Measurements from ENCODE around the gene AUTS2.

AUTS2 gene

GRCh38 chr7:70285187-70285586, 686.9 kb downstream of the AUTS2 start:
- FAIRE-seq: no peak
- DNase-seq (ENCODE audit: low spot score): no peak

GRCh38 chr7:70285854-70286253, 687.6 kb downstream of the AUTS2 start:
- no peak for DNase-seq (ENCODE audit: low spot score)
- FAIRE-seq: no peak

- FAIRE-seq (no peak), DNase-seq (ENCODE audit: low spot score) (no peak)
Measured at GRCh38 chr7:70288781-70289456, 690.6 kb downstream of the AUTS2 start.

DNA sequence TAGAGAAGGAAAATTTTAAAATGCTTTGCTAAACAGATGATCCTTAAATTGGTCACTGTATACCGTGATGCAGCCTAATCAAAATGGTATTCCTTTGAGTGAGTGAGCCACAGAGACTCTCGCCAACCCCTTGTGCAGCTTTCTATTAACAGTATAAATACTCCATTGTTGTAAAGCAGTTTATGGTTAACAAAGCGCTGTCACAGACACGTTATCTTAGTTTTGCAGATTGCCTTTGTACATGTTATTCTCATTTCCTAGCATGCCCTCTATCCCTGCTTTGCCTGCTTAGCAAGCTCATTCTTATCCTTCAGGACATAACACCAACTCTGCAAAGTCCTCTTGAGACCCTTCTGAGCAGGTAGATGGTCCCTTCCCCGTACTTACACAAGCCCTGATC, 694.4 kb downstream of the AUTS2 start:
- DNase-seq (ENCODE audit: low spot score) (no peak), FAIRE-seq (no peak)

GRCh38 chr7:70294211-70294911, 696.1 kb downstream of the AUTS2 start:
- FAIRE-seq (no peak), DNase-seq (ENCODE audit: low spot score) (no peak)

GRCh38 chr7:70298780-70299471, 700.7 kb downstream of the AUTS2 start:
- FAIRE-seq: no peak
- DNase-seq (ENCODE audit: low spot score): no peak

- no peak for FAIRE-seq
- no peak for DNase-seq (ENCODE audit: low spot score)
Measured at GRCh38 chr7:70299472-70299807, 701.2 kb downstream of the AUTS2 start.

- DNase-seq (ENCODE audit: low spot score): no peak
- no peak for FAIRE-seq
Measured at GRCh38 chr7:70301673-70302185, 703.5 kb downstream of the AUTS2 start.

- DNase-seq (ENCODE audit: low spot score) (no peak), FAIRE-seq (no peak)
Measured at GRCh38 chr7:70303309-70303708, 705.0 kb downstream of the AUTS2 start.

- FAIRE-seq (no peak), DNase-seq (ENCODE audit: low spot score) (no peak)
Measured at GRCh38 chr7:70303780-70304179, 705.5 kb downstream of the AUTS2 start.

GRCh38 chr7:70306173-70306572, 707.9 kb downstream of the AUTS2 start:
- FAIRE-seq: no peak
- DNase-seq (ENCODE audit: low spot score): no peak

DNA sequence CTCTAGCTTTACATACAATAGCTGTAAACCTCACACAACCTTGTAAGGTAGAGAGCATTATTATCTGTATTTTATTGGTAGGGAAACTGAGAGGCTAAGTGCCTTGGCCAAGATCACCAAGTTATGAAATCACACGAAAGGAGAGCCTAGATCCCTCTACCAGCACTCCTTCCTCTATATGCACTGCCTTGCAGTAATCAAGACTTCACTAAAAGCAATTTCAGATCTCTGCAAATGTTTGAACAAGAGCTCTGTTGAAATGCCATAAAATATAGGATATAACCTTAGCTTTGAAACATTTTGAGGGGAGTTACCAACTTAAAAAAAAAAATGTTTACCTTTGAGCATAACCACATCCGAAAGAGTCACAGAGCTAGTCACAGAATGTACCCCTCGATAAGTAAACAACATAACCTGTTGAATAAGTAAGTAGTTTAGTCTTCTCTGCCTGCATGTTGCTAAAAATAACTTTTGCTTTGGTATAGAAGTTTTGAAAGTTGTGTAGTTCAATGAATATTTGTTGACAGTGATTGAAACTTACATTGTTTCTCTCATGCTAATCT, 709.4 kb downstream of the AUTS2 start:
- DNase-seq (ENCODE audit: low spot score) (no peak), FAIRE-seq (no peak)

DNA sequence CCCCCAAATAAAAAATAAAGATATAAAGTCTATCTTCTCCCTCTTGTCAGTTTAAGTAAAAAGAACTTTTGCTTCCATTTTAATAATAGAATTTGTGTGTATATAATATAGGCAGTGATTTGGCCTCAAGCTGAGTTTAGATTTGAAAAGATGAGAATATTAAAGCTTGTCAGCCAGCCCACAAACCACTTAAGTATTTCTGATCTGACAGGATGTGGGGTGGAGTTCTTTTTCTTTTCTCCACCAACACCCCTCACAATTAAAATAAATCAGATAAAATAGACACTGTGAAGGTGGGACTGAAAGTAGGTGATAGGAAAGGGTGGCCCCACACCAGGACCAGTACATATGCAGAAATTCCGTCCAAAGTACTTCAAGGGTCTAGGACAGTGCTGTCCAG, 714.1 kb downstream of the AUTS2 start:
- FAIRE-seq (no peak), DNase-seq (ENCODE audit: low spot score) (no peak)

DNA sequence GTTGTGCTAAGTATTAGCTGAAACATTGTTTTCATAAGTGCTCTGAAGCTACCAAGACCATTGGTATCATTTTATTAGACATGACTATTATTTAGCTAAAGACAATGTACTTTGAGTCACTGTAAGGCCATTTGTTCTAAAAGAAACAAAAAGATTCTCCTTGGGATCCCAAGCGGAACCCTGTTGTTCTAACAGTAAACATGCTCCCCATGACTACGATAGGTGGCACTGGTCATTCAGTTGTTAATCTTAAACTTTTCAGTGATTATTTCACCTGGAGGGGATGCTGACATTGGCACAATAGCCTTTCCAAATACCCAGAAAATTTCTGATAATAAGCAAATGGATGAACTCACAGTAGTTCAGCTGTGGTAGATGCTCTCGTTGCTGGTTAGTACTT, 715.0 kb downstream of the AUTS2 start:
- no peak for DNase-seq (ENCODE audit: low spot score)
- no peak for FAIRE-seq

GRCh38 chr7:70313687-70314086, 715.4 kb downstream of the AUTS2 start:
- FAIRE-seq: no peak
- no peak for DNase-seq (ENCODE audit: low spot score)

- FAIRE-seq (no peak), DNase-seq (ENCODE audit: low spot score) (no peak)
Measured at GRCh38 chr7:70314221-70314620, 715.9 kb downstream of the AUTS2 start.

- FAIRE-seq (no peak), DNase-seq (ENCODE audit: low spot score) (no peak)
Measured at GRCh38 chr7:70316745-70317144, 718.5 kb downstream of the AUTS2 start.

- DNase-seq (ENCODE audit: low spot score) (no peak), FAIRE-seq (no peak)
Measured at GRCh38 chr7:70317356-70317755, 719.1 kb downstream of the AUTS2 start.

DNA sequence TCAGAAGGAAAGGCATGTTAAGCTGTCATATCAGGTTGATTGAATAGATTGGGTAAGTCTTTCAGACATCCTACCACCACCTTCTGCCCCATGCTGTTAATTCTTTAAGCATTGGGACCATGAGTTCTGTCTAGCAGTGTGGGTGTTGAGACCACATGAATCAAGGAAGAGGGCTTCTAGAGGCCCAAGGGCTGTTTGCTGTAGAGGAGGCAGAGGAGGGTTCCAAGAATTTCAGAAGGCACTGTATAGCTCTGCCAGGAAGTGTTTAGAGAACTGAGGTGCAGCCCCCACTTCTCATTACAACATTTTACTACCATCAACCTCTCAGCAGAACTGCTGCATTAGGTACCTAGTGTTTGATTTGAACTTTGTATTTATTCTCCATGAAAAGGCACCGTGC, 720.2 kb downstream of the AUTS2 start:
- FAIRE-seq: no peak
- no peak for DNase-seq (ENCODE audit: low spot score)

GRCh38 chr7:70319057-70319456, 720.8 kb downstream of the AUTS2 start:
- no peak for FAIRE-seq

GRCh38 chr7:70321016-70321590, 722.8 kb downstream of the AUTS2 start:
- FAIRE-seq: no peak
- DNase-seq (ENCODE audit: low spot score): no peak

More at GRCh38 chr7:70319057-70319456, 720.8 kb downstream of the AUTS2 start:
- no peak for DNase-seq (ENCODE audit: low spot score)

GRCh38 chr7:70322856-70323255, 724.6 kb downstream of the AUTS2 start:
- FAIRE-seq (no peak), DNase-seq (ENCODE audit: low spot score) (no peak)
